Ishikawa (cell line): Measurements from ENCODE around the gene ZNF333.

Source experiments
- MAX ChIP-seq: IDR thresholded peaks from 2 replicates; pipeline ENCODE4 v1.6.1; 2012
- TAF1 ChIP-seq: IDR thresholded peaks from 2 replicates; pipeline ENCODE4 v1.6.1; 2012; ENCODE audit warnings: low read depth, mild to moderate bottlenecking
- TCF12 ChIP-seq: IDR thresholded peaks from 2 replicates; pipeline ENCODE4 v1.6.1; 2012; ENCODE audit warnings: low read depth
- ZBTB7A ChIP-seq: IDR thresholded peaks from 2 replicates; pipeline ENCODE4 v1.6.1; 2012; ENCODE audit warnings: low read depth

GRCh38 chr19:14731200-14731599 lies 41.4 kb downstream of the ZNF333 start:
- TF ChIP-seq TCF12 (no peak), MAX (no peak), TAF1 (no peak), ZBTB7A (no peak)
